Ovary (tissue), 9 donors: ENCODE measurements around the gene ERMP1. TPM values are rescaled to one million over a fixed set of nuclear protein-coding genes. Genes with fewer than 3 reads are reported as not detected.

Experiments
- DNase-seq, 5 donors: peaks; one replicate each; pipeline ENCODE4 v3.0.0-alpha.2; 2019 to 2020
- H3K27ac ChIP-seq, 2 donors: fragments of 200-600 bp; one replicate each; pipeline versions ENCODE4 v1.5.1 to v1.8.0; 2019 to 2022
- H3K27me3 ChIP-seq: fragments of 200-600 bp; one replicate; pipeline ENCODE4 v1.8.0; 2022
- H3K36me3 ChIP-seq: fragments of 200-600 bp; sonication (generic); one replicate; pipeline ENCODE4 v1.5.1; 2019
- H3K4me1 ChIP-seq: one replicate; pipeline ENCODE4 v1.8.1; 2013; ENCODE audit warnings: mild to moderate bottlenecking, moderate library complexity; ENCODE audit not compliant: insufficient read depth
- H3K4me3 ChIP-seq: fragments of 200-600 bp; sonication (generic); one replicate; pipeline ENCODE4 v1.5.1; 2017
- H3K9me3 ChIP-seq, 2 donors: fragments of 200-600 bp in 1 of 2; sonication (generic) in 1 of 2; one replicate each; pipeline versions ENCODE4 v1.5.1 to v1.8.1; 2013 to 2019; ENCODE audit warnings: mild to moderate bottlenecking in 1 of 2, moderate library complexity in 1 of 2
- CTCF ChIP-seq, 3 donors: fragments of 450-650 bp in 2 of 3; fragments of 200-600 bp in 1 of 3; IDR thresholded peaks; one replicate each; pipeline versions ENCODE4 v1.5.1 to v1.8.0; 2016 to 2022; ENCODE audit warnings: antibody characterized with exemption in 3 of 3, mild to moderate bottlenecking in 1 of 3
- EP300 ChIP-seq: sonication (generic); formaldehyde crosslinking; IDR thresholded peaks from one replicate; pipeline ENCODE4 v1.6.1; 2017; ENCODE audit warnings: antibody characterized with exemption
- POLR2A ChIP-seq: fragments of 450-650 bp; IDR thresholded peaks from one replicate; pipeline ENCODE4 v1.6.1; 2017; ENCODE audit warnings: antibody characterized with exemption, mild to moderate bottlenecking, moderate library complexity
- WGBS, 3 donors: extraction: QIAGEN DNeasy Blood & Tissue Kit in 1 of 3; methylation state at CpG; one replicate each; pipeline versions ENCODE4 v1.1.5 to v1.1.7; 2013 to 2017; 5-methylcytosine and 5-hydroxymethylcytosine counted together
- intact Hi-C, 4 donors: fragments of 100-400 bp; cut with DNase I; formaldehyde crosslinking; loops; one replicate each; pipeline versions ENCODE4 v1.11.0 to v1.15.1; 2022 to 2023
- polyA plus RNA-seq, 2 donors: library from polyadenylated mRNA; stranded (reverse); fragments of 200-250 nt in 1 of 2; fragments of 350-450 nt in 1 of 2; fragmentation: Illumina TruSeq in 1 of 2; extraction: RNeasy Lipid Tissue Mini Kit (QIAGEN cat#74804) in 1 of 2; gene quantifications; one replicate each; pipeline ENCODE4 v1.2.3, GENCODE V29; 2013 to 2014
- total RNA-seq, 7 donors: library from RNA; depleted of rRNA in 2 of 7; stranded (reverse); fragments of >200 nt in 2 of 7; fragmentation: NEBNext Ultra II Directional in 3 of 7; extraction: Animal tissue kit (Norgen Biotek cat#: 25700) in 3 of 7; gene quantifications; one replicate each; pipeline versions ENCODE4 v1.1.0 to v1.2.4, GENCODE V29; 2016 to 2023
- donor health status: DM: no; HTN: no; CAD: no; lungs with moderate emphysema.
- donor health status: DM: no; HTN: no; CAD: no.
- donor health status: Bipolar disorder and iron deficiency.
- donor health status: DM: yes; HTN: yes; CAD: no.
- donor health status: DM: no; HTN: no; CAD: no.
- donor health status: DM: yes; HTN: yes; CAD: no.

ERMP1 gene
- total and polyA plus RNA-seq, 9 donors, result 8.3 to 217 (median 14.8) TPM

GRCh38 chr9:5876711-5877110, 43.8 kb upstream of the ERMP1 start:
- no peak for TF ChIP-seq EP300
- no peak for TF ChIP-seq POLR2A
- TF ChIP-seq CTCF (IDR thresholded peaks at IDR 0.05), result no peak
- intact Hi-C loops, result no loop called here
- 92 to 93% (median 93%) methylated on average over 7 of the region's 7 CpGs for WGBS, 3 donors
- H3K27me3 ChIP-seq, result no peaks in the 10 kb centered on the region
- H3K4me3 ChIP-seq, result no peak overlapping the region
- peaks cover 0 to 5% of the 10 kb centered on the region in 2 donors for H3K9me3 ChIP-seq
- no peak for DNase-seq
- no peak overlapping the region for H3K27ac ChIP-seq
- H3K4me1 ChIP-seq, result no peaks in the 10 kb centered on the region
- no peaks in the 10 kb centered on the region for H3K36me3 ChIP-seq

- Histone ChIP-seq H3K36me3 (no peaks in the 10 kb centered on the region), H3K27me3 (no peaks in the 10 kb centered on the region), H3K27ac (no peak overlapping the region), H3K9me3 (peaks cover 0 to 5% of the 10 kb centered on the region in 2 donors), H3K4me1 (no peaks in the 10 kb centered on the region), H3K4me3 (no peak overlapping the region)
- 83 to 96% (median 88%) methylated on average over 1 of the region's 1 CpG for WGBS, 3 donors
- intact Hi-C loops, result no loop called here
- TF ChIP-seq EP300, result no peak
- no peak for TF ChIP-seq CTCF (IDR thresholded peaks at IDR 0.05)
- TF ChIP-seq POLR2A, result no peak
- no peak for DNase-seq
Measured at GRCh38 chr9:5876026-5876425, 43.1 kb upstream of the ERMP1 start.

GRCh38 chr9:5874048-5874447, 41.1 kb upstream of the ERMP1 start:
- H3K4me3 ChIP-seq, result no peak overlapping the region
- intact Hi-C loops, result no loop called here
- WGBS, 3 donors, result 93 to 99% (median 93%) methylated on average over 2 of the region's 2 CpGs
- no peaks in the 10 kb centered on the region for H3K27me3 ChIP-seq
- no peak overlapping the region for H3K27ac ChIP-seq
- no peaks in the 10 kb centered on the region for H3K36me3 ChIP-seq
- no peaks in the 10 kb centered on the region for H3K4me1 ChIP-seq
- TF ChIP-seq POLR2A (no peak), EP300 (no peak), CTCF (IDR thresholded peaks at IDR 0.05) (no peak)
- DNase-seq, result no peak
- H3K9me3 ChIP-seq, result peaks cover 0 to 5% of the 10 kb centered on the region in 2 donors

GRCh38 chr9:5873439-5873838, 40.5 kb upstream of the ERMP1 start:
- TF ChIP-seq POLR2A (no peak), CTCF (IDR thresholded peaks at IDR 0.05) (no peak), EP300 (no peak)
- H3K27me3 ChIP-seq, result no peaks in the 10 kb centered on the region
- H3K36me3 ChIP-seq, result no peaks in the 10 kb centered on the region
- H3K27ac ChIP-seq, result no peak overlapping the region
- no peaks in the 10 kb centered on the region for H3K4me1 ChIP-seq
- H3K4me3 ChIP-seq, result no peak overlapping the region
- no peak for DNase-seq
- WGBS, 3 donors, result 60 to 69% (median 66%) methylated on average over 5 of the region's 5 CpGs
- intact Hi-C loops, result no loop called here
- H3K9me3 ChIP-seq, result peaks cover 0 to 5% of the 10 kb centered on the region in 2 donors
